Cardiac septum (tissue), 1 donor: ENCODE measurements around the gene CEP131. TPM values are rescaled to one million over a fixed set of nuclear protein-coding genes. Genes with fewer than 3 reads are reported as not detected.

ENCODE experiments used
- DNase-seq: peaks from one replicate; pipeline ENCODE4 v3.0.0-alpha.2; 2020; ENCODE audit warnings: low spot score
- intact Hi-C: fragments of 100-400 bp; cut with DNase I; formaldehyde crosslinking; loops from one replicate; pipeline ENCODE4 v1.14.0; 2022
- total RNA-seq: library from RNA; stranded (reverse); fragmentation: NEBNext Ultra II Directional; extraction: Animal tissue kit (Norgen Biotek cat#: 25700); gene quantifications from one replicate; pipeline ENCODE4 v1.2.1, GENCODE V29; 2021
- donor health status: DM: no; HTN: no; CAD: no.

CEP131 gene
- total RNA-seq, 1 donor from 2014 or later, result 6.8 TPM

GRCh38 chr17:81241648-81242420 lies 19.1 kb upstream of the CEP131 start:
- intact Hi-C loops, result no loop called here

GRCh38 chr17:81241203-81241602 lies 18.4 kb upstream of the CEP131 start:
- DNase-seq, result no peak
- intact Hi-C loops, result no loop called here

More at GRCh38 chr17:81241648-81242420, 19.1 kb upstream of the CEP131 start:
- no peak for DNase-seq

- intact Hi-C loops, result no loop called here
- no peak for DNase-seq
Measured at GRCh38 chr17:81240761-81241160, 18.0 kb upstream of the CEP131 start.

GRCh38 chr17:81239714-81240555 lies 17.2 kb upstream of the CEP131 start:
- intact Hi-C loops, result loop anchor here (2.0 kb wide), 1 partner anchor 97 kb away; no protein-coding TSS in a partner anchor
- no peak for DNase-seq

- intact Hi-C loops, result loop anchor here (2.0 kb wide), 1 partner anchor 96 kb away; no protein-coding TSS in a partner anchor
- peak; percentile 98 for DNase-seq
Measured at GRCh38 chr17:81238815-81239713, 16.3 kb upstream of the CEP131 start, which contains the start of the genes NDUFAF8 and TEPSIN. Gene NDUFAF8, plus strand, starts transcription at chr17:81239318. Its CDS starts 46 bp downstream, at chr17:81239364. Gene TEPSIN, minus strand, starts transcription at chr17:81239055. Its CDS starts 22 bp downstream, at chr17:81239033.

GRCh38 chr17:81238490-81238814 lies 15.7 kb upstream of the CEP131 start:
- intact Hi-C loops, result loop anchor here (2.0 kb wide), 1 partner anchor 96 kb away; no protein-coding TSS in a partner anchor
- DNase-seq, result no peak

- intact Hi-C loops, result loop anchor here (2.0 kb wide), 1 partner anchor 95 kb away; no protein-coding TSS in a partner anchor
- DNase-seq, result no peak
Measured at GRCh38 chr17:81237591-81238489, 15.1 kb upstream of the CEP131 start.

GRCh38 chr17:81236784-81237183 lies 14.0 kb upstream of the CEP131 start:
- intact Hi-C loops, result no loop called here
- DNase-seq, result no peak

GRCh38 chr17:81235822-81236740 lies 13.3 kb upstream of the CEP131 start:
- DNase-seq, result no peak
- intact Hi-C loops, result no loop called here

- no peak for DNase-seq
- intact Hi-C loops, result no loop called here
Measured at GRCh38 chr17:81234940-81235821, 12.4 kb upstream of the CEP131 start.

- intact Hi-C loops, result no loop called here
Measured at GRCh38 chr17:81234506-81234855, 11.7 kb upstream of the CEP131 start.

GRCh38 chr17:81233811-81234505 lies 11.2 kb upstream of the CEP131 start:
- intact Hi-C loops, result no loop called here
- DNase-seq, result no peak

More at GRCh38 chr17:81234506-81234855, 11.7 kb upstream of the CEP131 start:
- DNase-seq, result no peak

- no peak for DNase-seq
- intact Hi-C loops, result no loop called here
Measured at GRCh38 chr17:81233316-81233715, 10.6 kb upstream of the CEP131 start.

GRCh38 chr17:81232616-81233241 lies 10.0 kb upstream of the CEP131 start:
- intact Hi-C loops, result no loop called here
- DNase-seq, result no peak

GRCh38 chr17:81231766-81232581 lies 9.2 kb upstream of the CEP131 start:
- intact Hi-C loops, result no loop called here

More at GRCh38 chr17:81231766-81232581, 9.2 kb upstream of the CEP131 start:
- no peak for DNase-seq
